T-helper 17 cell (primary cell): ENCODE measurements around the gene SCCPDH. TPM values are rescaled to one million over a fixed set of nuclear protein-coding genes. Genes with fewer than 3 reads are reported as not detected.
"Not testable (repeated sequence)": the region's sequence is repeated elsewhere in the genome, so short reads cannot be mapped to it uniquely, and the experiment has no call there.

Experiments
- ATAC-seq: fragments of 150-1000 bp; cut with Tn5 transposase; 2 replicates; pipeline ENCODE4 v1.10.0; 2021; ENCODE audit warnings: mild to moderate bottlenecking, moderate library complexity
- DNase-seq, 3 donors: peaks; one replicate each; pipeline versions ENCODE4 v3.0.0 to v3.0.0-alpha.2; 2020 to 2021
- H3K9me3 ChIP-seq: one replicate; pipeline ENCODE4 v1.7.0; 2013; ENCODE audit warnings: low read length, mild to moderate bottlenecking; ENCODE audit not compliant: control insufficient read depth, poor library complexity, severe bottlenecking
- H3K27ac Mint-ChIP-seq: one replicate; pipeline ENCODE4 v1.8.0; 2022; ENCODE audit warnings: mild to moderate bottlenecking, moderate library complexity, mixed read lengths
- H3K27me3 Mint-ChIP-seq: one replicate; pipeline ENCODE4 v1.8.0; 2022; ENCODE audit warnings: mixed read lengths
- H3K36me3 Mint-ChIP-seq: one replicate; pipeline ENCODE4 v1.8.0; 2022; ENCODE audit warnings: low read depth, mixed read lengths
- H3K4me1 Mint-ChIP-seq: one replicate; pipeline ENCODE4 v1.8.0; 2022; ENCODE audit warnings: mild to moderate bottlenecking, mixed read lengths
- H3K4me3 Mint-ChIP-seq: one replicate; pipeline ENCODE4 v1.8.0; 2022; ENCODE audit warnings: mild to moderate bottlenecking, moderate library complexity, mixed read lengths
- total RNA-seq, 4 donors: library from RNA in 2 of 4; stranded (reverse) in 2 of 4; gene quantifications; one replicate each; pipeline ENCODE4 v1.2.3 and lab custom pipeline; 2022 to 2026

SCCPDH gene
- total RNA-seq, 2 donors from 2014 or later = 1.9 to 3.2 TPM

DNA sequence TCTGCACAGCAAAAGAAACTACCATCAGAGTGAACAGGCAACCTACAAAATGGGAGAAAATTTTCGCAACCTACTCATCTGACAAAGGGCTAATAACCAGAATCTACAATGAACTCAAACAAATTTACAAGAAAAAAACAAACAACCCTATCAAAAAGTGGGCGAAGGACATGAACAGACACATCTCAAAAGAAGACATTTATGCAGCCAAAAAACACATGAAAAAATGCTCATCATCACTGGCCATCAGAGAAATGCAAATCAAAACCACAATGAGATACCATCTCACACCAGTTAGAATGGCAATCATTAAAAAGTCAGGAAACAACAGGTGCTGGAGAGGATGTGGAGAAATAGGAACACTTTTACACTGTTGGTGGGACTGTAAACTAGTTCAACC is 4.8 kb upstream of the SCCPDH start:
- H3K36me3 Mint-ChIP-seq, DNase-seq, ATAC-seq, H3K27ac Mint-ChIP-seq, H3K4me1 Mint-ChIP-seq, H3K9me3 ChIP-seq, H3K4me3 Mint-ChIP-seq: not testable (repeated sequence)
- peaks cover 21% of the 10 kb centered on the region for H3K27me3 Mint-ChIP-seq

DNA sequence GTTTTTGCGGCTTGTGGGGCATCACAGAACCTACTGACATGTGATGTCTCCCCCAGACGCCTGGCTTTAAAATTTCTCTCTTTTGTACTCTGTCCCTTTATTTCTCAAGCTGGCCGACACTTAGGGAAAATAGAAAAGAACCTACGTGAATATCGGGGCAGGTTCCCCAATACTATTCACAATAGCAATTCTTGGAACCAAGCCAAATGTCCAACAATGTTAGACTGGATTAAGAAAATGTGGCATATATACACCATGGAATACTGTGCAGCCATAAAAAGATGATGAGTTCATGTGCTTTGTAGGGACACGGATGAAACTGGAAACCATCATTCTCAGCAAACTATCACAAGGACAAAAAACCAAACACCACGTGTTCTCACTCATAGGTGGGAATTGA is 3.4 kb upstream of the SCCPDH start:
- H3K4me1 Mint-ChIP-seq, H3K27ac Mint-ChIP-seq, H3K4me3 Mint-ChIP-seq, H3K9me3 ChIP-seq, ATAC-seq, H3K36me3 Mint-ChIP-seq, DNase-seq: not testable (repeated sequence)
- H3K27me3 Mint-ChIP-seq = peaks cover 11% of the 10 kb centered on the region

DNA sequence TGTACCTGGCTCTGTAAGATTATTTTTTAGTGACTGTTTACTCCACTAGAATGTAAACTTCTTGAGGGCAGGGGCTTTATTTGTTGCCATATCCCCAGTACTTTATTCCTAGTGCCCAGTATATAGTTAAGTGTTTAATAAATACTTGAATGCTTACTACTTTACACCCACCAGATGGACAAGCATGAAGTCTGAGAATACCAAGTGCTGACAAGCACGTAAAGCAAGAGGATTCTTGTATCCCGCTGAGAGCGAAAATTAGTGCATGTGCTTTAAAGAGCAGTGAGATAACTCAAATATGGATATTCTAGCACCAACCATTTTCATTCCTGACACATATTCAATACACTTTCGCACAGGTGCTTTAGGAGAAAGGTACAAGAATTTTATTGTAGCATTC is 1.5 kb upstream of the SCCPDH start:
- H3K4me3 Mint-ChIP-seq = no peak overlapping the region
- no peak for ATAC-seq
- peaks cover 2% of the 10 kb centered on the region for H3K36me3 Mint-ChIP-seq
- DNase-seq = no peak
- H3K4me1 Mint-ChIP-seq = peaks cover 3% of the 10 kb centered on the region
- no peaks in the 10 kb centered on the region for H3K9me3 ChIP-seq
- peaks cover 4% of the 10 kb centered on the region for H3K27me3 Mint-ChIP-seq
- no peak overlapping the region for H3K27ac Mint-ChIP-seq

DNA sequence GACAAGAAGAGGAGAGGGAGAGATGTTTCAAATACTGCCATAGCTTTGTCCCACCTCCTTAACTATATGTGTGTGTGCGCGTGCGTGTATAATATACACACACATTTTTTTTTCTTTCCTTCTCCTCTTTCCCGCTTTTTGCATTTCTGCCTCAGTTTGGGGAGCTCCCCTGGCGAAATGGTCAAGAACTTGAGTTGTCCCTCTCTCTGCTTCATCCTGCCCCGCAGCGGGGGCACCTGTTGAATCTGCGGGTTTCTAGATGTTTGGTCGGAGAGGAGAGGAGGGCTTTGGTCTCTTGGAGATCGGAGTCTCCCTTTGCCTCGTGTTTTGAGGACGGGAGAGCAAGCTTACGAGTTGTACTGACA is 504 bp downstream of the SCCPDH start:
- DNase-seq (no peak), ATAC-seq (no peak)
- Mint-ChIP-seq H3K4me1 (peaks cover 3% of the 10 kb centered on the region), H3K27ac (no peak overlapping the region), H3K27me3 (peaks cover 4% of the 10 kb centered on the region), H3K36me3 (peaks cover 2% of the 10 kb centered on the region), H3K4me3 (peak overlapping the region; percentile 87)
- no peaks in the 10 kb centered on the region for H3K9me3 ChIP-seq

DNA sequence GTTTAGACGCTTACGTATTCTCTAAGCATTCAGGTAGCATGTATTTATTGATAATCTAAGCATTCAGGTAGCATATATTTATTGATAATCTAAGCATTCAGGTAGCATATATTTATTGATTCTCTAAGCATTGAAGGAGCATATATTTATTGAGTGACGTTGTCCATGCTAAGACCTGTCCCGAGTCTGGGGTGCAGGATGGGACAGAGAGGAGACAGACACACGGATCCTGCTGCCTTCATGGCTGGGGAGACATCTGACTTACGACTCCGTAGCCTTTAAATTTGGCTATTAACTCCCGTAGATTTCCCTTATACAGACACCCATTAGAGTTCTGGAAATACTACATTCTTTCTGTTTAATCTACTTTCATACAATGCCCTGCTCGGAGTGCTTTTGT is 982 bp downstream of the SCCPDH start:
- Mint-ChIP-seq H3K36me3 (peaks cover 2% of the 10 kb centered on the region), H3K27me3 (peaks cover 4% of the 10 kb centered on the region), H3K4me1 (peaks cover 3% of the 10 kb centered on the region), H3K27ac (no peak overlapping the region), H3K4me3 (peak overlapping the region; percentile 87)
- no peak for DNase-seq
- no peaks in the 10 kb centered on the region for H3K9me3 ChIP-seq
- ATAC-seq = no peak

DNA sequence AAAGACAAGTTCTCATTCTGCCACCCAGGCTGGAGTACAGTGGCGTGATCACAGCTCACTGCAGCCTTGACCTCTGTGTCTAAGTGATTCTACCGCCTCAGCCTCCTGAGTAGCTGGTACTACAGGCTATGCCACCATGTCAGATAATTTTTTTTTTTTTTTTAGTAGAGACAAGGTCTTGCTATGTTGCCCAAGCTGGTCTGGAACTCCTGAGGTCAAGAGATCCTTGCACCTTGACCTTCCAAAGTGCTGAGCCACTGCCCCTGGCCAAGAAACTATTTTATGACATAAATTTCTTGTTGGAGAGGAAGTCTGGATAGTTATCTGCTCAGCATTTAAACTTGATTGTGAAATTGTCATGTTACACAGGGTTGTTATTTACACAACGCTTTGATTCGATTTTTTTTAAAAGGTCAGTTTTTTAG is 2.1 kb downstream of the SCCPDH start:
- H3K9me3 ChIP-seq = no peaks in the 10 kb centered on the region
- no peak overlapping the region for H3K27ac Mint-ChIP-seq
- ATAC-seq (no peak), DNase-seq (no peak)
- H3K36me3 Mint-ChIP-seq = peaks cover 2% of the 10 kb centered on the region
- no peaks in the 10 kb centered on the region for H3K27me3 Mint-ChIP-seq
- no peak overlapping the region for H3K4me3 Mint-ChIP-seq
- H3K4me1 Mint-ChIP-seq = peaks cover 3% of the 10 kb centered on the region

DNA sequence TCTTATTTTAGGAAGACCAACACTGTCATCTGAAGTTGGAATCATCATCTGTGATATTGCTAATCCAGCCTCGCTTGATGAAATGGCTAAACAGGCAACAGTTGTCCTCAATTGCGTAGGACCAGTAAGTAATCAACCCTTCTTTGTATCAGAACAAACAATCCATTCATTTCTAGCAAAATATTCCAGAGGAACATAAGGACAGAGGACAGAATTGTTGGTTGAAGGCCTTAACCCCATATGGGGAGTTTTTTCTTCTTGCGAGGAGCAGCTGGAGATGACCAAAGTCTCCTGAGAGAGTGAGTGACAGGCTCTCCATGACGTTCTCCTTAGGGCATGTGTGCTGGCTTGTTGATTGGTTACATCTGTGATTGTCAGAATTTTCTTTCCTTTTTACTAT is 2.7 kb downstream of the SCCPDH start:
- H3K27me3 Mint-ChIP-seq = no peaks in the 10 kb centered on the region
- DNase-seq (no peak), ATAC-seq (no peak)
- no peak overlapping the region for H3K4me3 Mint-ChIP-seq
- no peaks in the 10 kb centered on the region for H3K9me3 ChIP-seq
- H3K27ac Mint-ChIP-seq = no peak overlapping the region
- H3K4me1 Mint-ChIP-seq = peaks cover 3% of the 10 kb centered on the region
- H3K36me3 Mint-ChIP-seq = peaks cover 2% of the 10 kb centered on the region

DNA sequence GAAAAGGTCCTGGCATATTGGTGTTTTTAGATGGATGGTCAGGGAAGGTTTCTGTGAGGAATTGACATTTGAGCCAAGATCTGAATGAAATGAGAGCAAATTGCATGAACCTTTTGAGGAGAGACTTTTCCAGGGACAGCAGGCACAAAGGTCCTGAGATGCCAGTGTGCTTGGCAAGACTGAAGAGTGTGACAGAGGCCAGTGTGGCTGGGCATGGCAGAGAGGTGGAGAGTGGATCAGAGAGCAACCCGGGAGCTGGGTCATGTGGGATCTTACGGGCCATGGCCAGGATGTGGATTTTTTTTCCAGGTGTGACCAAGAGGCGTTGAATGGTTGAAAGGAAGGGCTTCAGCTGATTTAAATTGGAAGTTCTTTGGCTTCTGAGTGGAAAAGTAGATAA is 3.4 kb downstream of the SCCPDH start:
- H3K9me3 ChIP-seq = no peaks in the 10 kb centered on the region
- Mint-ChIP-seq H3K4me1 (peaks cover 3% of the 10 kb centered on the region), H3K27me3 (no peaks in the 10 kb centered on the region), H3K27ac (no peak overlapping the region), H3K4me3 (no peak overlapping the region), H3K36me3 (peaks cover 2% of the 10 kb centered on the region)
- ATAC-seq = no peak
- DNase-seq = no peak

DNA sequence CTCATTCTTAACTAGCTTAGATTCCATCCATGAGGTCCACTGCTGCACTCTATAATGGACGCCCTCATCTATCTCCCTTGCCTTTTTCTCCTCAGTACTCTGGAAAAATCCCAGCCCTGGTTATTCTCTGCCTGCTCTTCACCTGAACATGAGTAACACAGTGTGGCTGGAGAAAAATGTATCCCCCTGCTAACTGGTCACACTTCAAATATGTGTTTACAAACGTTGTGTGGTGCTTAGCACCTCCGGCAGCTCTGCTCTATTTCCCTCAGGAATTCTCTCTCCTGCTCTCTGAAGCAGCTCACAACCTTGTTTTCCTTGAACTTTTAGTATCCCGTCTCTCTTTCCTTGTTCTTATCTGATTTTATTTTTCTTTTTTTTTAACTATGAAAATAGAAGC is 4.1 kb downstream of the SCCPDH start:
- H3K4me3 Mint-ChIP-seq = no peak overlapping the region
- ATAC-seq = no peak
- no peak overlapping the region for H3K27ac Mint-ChIP-seq
- peaks cover 3% of the 10 kb centered on the region for H3K4me1 Mint-ChIP-seq
- DNase-seq = no peak
- no peaks in the 10 kb centered on the region for H3K9me3 ChIP-seq
- H3K36me3 Mint-ChIP-seq = peaks cover 2% of the 10 kb centered on the region
- H3K27me3 Mint-ChIP-seq = no peaks in the 10 kb centered on the region

DNA sequence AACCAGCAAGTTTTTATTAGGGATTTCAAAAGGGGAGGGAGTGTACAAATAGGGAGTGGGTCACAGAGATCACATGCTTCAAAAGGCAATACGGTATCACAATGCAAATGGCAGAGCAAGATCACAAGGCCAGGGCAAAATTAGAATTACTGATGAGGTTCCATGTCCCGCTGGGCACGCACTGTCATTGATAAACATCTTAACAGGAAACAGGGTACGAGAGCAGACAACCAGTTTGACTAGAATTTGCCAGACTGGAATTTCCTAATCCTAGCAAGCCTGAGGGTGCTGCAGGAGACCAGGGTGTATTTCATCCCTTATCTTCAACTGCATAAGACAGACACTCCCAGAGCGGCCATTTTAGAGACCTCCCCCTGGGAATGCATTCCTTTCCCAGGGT is 4.8 kb downstream of the SCCPDH start:
- DNase-seq, H3K9me3 ChIP-seq, H3K27me3 Mint-ChIP-seq, H3K27ac Mint-ChIP-seq, ATAC-seq, H3K4me3 Mint-ChIP-seq, H3K4me1 Mint-ChIP-seq, H3K36me3 Mint-ChIP-seq: not testable (repeated sequence)

DNA sequence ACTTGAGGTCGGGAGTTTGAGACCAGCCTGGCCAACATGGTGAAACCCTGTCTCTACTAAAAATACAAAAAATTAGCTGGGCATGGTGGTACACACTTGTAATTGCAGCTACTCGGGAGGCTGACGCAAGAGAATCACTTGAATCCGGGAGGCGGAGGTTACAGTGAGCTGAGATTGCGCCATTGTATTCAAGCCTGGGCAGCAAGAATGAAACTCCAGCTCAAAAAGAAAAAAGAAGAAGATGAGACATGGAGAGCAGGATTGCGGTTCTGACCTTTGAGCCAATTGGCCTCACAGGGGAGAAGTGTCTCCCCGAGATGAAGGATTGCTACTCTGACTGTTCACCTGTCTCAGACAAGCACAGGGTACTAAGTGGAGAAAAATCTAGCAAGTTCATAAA is 6.6 kb downstream of the SCCPDH start:
- H3K4me3 Mint-ChIP-seq = no peak overlapping the region
- no peak for ATAC-seq
- H3K27ac Mint-ChIP-seq = no peak overlapping the region
- no peaks in the 10 kb centered on the region for H3K9me3 ChIP-seq
- no peaks in the 10 kb centered on the region for H3K4me1 Mint-ChIP-seq
- H3K27me3 Mint-ChIP-seq = no peaks in the 10 kb centered on the region
- DNase-seq = no peak
- peaks cover 4% of the 10 kb centered on the region for H3K36me3 Mint-ChIP-seq

DNA sequence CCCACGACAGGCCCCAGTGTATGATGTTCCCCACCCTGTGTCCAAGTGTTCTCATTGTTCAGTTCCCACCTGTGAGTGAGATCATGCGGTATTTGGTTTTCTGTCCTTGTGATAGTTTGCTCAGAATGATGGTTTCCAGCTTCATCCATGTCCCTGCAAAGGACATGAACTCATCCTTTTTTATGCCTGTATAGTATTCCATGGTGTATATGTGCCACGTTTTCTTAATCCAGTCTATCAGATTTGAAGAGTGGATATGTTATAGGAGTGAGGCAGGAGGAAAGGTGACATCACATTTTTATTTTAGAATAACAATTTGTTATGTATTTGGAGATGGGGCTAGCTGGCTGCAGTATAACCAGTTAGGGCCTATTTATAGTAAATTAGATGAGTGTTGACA is 7.7 kb downstream of the SCCPDH start:
- not testable (repeated sequence) for H3K27me3 Mint-ChIP-seq

DNA sequence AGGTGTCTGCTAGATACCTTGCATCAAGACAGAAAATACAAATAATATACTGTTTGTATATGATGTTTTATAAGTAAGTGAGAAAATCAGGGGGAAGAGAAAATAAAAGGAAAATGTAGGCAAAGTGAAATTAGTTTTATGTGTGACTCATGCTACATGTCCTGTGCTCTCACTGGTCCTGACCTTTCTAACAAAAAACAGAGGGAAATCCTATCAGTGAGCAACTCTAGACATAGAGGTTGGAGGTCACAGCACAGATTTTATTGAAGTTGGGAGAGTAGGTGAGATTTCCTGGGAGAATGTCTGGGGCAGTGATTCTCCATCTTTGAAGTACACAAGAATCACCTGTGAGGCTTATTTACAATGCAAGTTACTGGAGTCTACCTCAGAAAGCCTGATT is 9.5 kb downstream of the SCCPDH start:
- H3K9me3 ChIP-seq = no peaks in the 10 kb centered on the region
- Mint-ChIP-seq H3K36me3 (peaks cover 2% of the 10 kb centered on the region), H3K27me3 (no peaks in the 10 kb centered on the region), H3K27ac (no peak overlapping the region), H3K4me1 (no peaks in the 10 kb centered on the region), H3K4me3 (no peak overlapping the region)
- DNase-seq = no peak
- ATAC-seq = no peak

More for the DNA sequence above, 7.7 kb downstream of the SCCPDH start:
- H3K4me3 Mint-ChIP-seq, ATAC-seq, H3K27ac Mint-ChIP-seq, H3K36me3 Mint-ChIP-seq, H3K9me3 ChIP-seq, DNase-seq, H3K4me1 Mint-ChIP-seq: not testable (repeated sequence)

DNA sequence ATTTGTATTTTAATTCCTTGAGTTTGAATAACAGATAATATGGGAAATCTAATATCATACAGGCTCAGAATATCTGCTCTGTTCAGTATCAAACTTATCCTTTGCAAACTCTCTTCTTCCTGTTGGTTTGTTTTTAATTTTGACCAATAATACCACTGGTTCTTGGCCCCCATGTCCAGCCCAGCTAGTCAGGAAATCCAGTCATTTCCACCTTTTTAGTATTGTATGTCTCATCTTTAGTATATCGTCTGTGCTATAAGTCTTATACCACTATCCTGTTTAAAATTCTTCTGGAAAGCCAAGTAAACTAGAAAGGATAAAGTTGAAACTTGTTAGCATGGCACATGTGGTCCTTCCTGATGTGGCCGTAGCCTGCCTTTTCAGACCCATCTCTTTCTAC is 10.7 kb downstream of the SCCPDH start:
- no peak overlapping the region for H3K27ac Mint-ChIP-seq
- no peaks in the 10 kb centered on the region for H3K4me1 Mint-ChIP-seq
- no peaks in the 10 kb centered on the region for H3K27me3 Mint-ChIP-seq
- no peak overlapping the region for H3K4me3 Mint-ChIP-seq
- H3K9me3 ChIP-seq = no peaks in the 10 kb centered on the region
- DNase-seq (no peak), ATAC-seq (no peak)
- H3K36me3 Mint-ChIP-seq = peaks cover 2% of the 10 kb centered on the region

DNA sequence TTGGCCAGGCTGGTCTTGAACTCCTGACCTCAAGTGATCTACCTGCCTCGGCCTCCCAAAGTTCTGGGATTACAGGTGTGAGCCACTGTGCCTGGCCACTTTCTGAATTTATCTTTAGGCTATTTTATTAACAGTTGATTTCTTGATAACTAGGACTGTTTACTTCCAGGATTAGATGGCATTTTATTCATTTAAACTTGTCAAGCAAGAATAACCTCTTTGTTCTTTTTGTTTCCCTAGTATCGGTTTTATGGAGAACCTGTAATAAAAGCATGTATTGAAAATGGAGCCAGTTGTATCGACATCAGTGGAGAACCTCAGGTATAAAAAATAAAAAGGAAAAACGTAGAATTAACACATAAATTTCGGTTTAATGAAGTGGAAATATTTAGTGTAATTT is 11.5 kb downstream of the SCCPDH start:
- H3K4me1 Mint-ChIP-seq = no peaks in the 10 kb centered on the region
- no peak overlapping the region for H3K27ac Mint-ChIP-seq
- no peaks in the 10 kb centered on the region for H3K9me3 ChIP-seq
- no peaks in the 10 kb centered on the region for H3K27me3 Mint-ChIP-seq
- no peak overlapping the region for H3K4me3 Mint-ChIP-seq
- ATAC-seq = no peak
- H3K36me3 Mint-ChIP-seq = peaks cover 2% of the 10 kb centered on the region
- DNase-seq = no peak
